Stimulated activated naive CD8-positive, alpha-beta T cell treated with anti-CD3 and anti-CD28 coated beads, Interleukin-15, Interleukin-2, amounts not matched to agents 100 U/mL and 50 U/mL, for 24 hours (primary cell): ENCODE results near the gene RPL27A.
A peak's percentile ranks its signal among the peaks of the same experiment; 100 is the strongest.

Experiments used
- ATAC-seq: fragments of 150-1000 bp; cut with Tn5 transposase; one replicate; pipeline ENCODE4 v1.10.0; 2021
- DNase-seq: peaks from one replicate; pipeline ENCODE4 v3.0.0; 2021

The RPL27A gene

GRCh38 chr11:8721609-8722500 is 39.3 kb downstream of the RPL27A start:
- no peak for DNase-seq
- ATAC-seq: no peak

- no peak for DNase-seq
- no peak for ATAC-seq
Measured at GRCh38 chr11:8722809-8723208, 40.2 kb downstream of the RPL27A start.

- DNase-seq: no peak
- ATAC-seq: no peak
Measured at GRCh38 chr11:8723711-8724110, 41.1 kb downstream of the RPL27A start.

GRCh38 chr11:8724682-8725081 is 42.1 kb downstream of the RPL27A start:
- ATAC-seq: no peak
- no peak for DNase-seq

GRCh38 chr11:8726395-8726794 is 43.8 kb downstream of the RPL27A start:
- DNase-seq (no peak), ATAC-seq (no peak)

GRCh38 chr11:8728563-8728962 is 46.0 kb downstream of the RPL27A start:
- ATAC-seq (peak; percentile 34), DNase-seq (no peak)

GRCh38 chr11:8729067-8729466 is 46.5 kb downstream of the RPL27A start:
- ATAC-seq: no peak
- no peak for DNase-seq

- ATAC-seq: no peak
- DNase-seq: no peak
Measured at GRCh38 chr11:8729837-8730696, 47.5 kb downstream of the RPL27A start.

- ATAC-seq: no peak
- no peak for DNase-seq
Measured at GRCh38 chr11:8730697-8731020, 48.1 kb downstream of the RPL27A start.

GRCh38 chr11:8731647-8732323 is 49.2 kb downstream of the RPL27A start:
- no peak for DNase-seq

GRCh38 chr11:8732324-8732670 is 49.7 kb downstream of the RPL27A start:
- ATAC-seq: peak; percentile 57
- DNase-seq: peak; percentile 14

More at GRCh38 chr11:8731647-8732323, 49.2 kb downstream of the RPL27A start:
- no peak for ATAC-seq

GRCh38 chr11:8732748-8733241 is 50.2 kb downstream of the RPL27A start:
- ATAC-seq (no peak), DNase-seq (no peak)

GRCh38 chr11:8733852-8734251 is 51.3 kb downstream of the RPL27A start:
- no peak for DNase-seq
- no peak for ATAC-seq

GRCh38 chr11:8735094-8735493 is 52.5 kb downstream of the RPL27A start:
- DNase-seq: no peak
- no peak for ATAC-seq

- ATAC-seq (no peak), DNase-seq (no peak)
Measured at GRCh38 chr11:8739309-8739793, 56.8 kb downstream of the RPL27A start.
